HepG2 (cell line): ENCODE results near the gene RAB40C. TPM values are rescaled to one million over a fixed set of nuclear protein-coding genes. Genes with fewer than 3 reads are reported as not detected.

Experiments
- ATAC-seq: fragments of 200-7000 bp; cut with Tn5 transposase; 3 replicates; pipeline ENCODE4 v1.9.1; 2020; ENCODE audit warnings: mild to moderate bottlenecking, moderate library complexity
- BruUV-seq: library from RNA; stranded (reverse); fragments of 400-500 nt; replicated peaks from 2 replicates; lab custom pipeline; 2021; lab: Mats Ljungman, UMichigan
- CTCF ChIA-PET: fragments of 300-600 bp; formaldehyde crosslinking; extraction: SDS; loops from one replicate; lab custom pipeline; 2021; ENCODE audit warnings: low total read pairs, inconsistent platforms, low intra/inter-chr PET ratio; lab: Yijun Ruan, JAX
- POLR2A ChIA-PET: fragments of 350-600 bp; sonication (Branson Sonifier 250); formaldehyde crosslinking; loops from one replicate; lab custom pipeline; 2020; ENCODE audit warnings: antibody characterized with exemption, inconsistent platforms; lab: Yijun Ruan, JAX
- DNase-seq: peaks from one replicate; pipeline ENCODE4 v3.0.0-alpha.2; 2015; ENCODE audit warnings: low spot score
- FAIRE-seq: peaks from 3 replicates; lab custom pipeline; 2011; peaks lifted over from hg19 to GRCh38; lab: Jason Lieb, UNC
- H2AFZ ChIP-seq: one replicate; pipeline ENCODE4 v1.6.1; 2011; ENCODE audit warnings: low read length, inconsistent platforms
- H3K27ac ChIP-seq: fragments of 300-600 bp; 3 replicates; pipeline ENCODE4 v1.8.0; 2011; ENCODE audit warnings: mixed run types, mild to moderate bottlenecking, mixed read lengths, low read length, inconsistent platforms; ENCODE audit not compliant: insufficient read depth; ENCODE audit errors: extremely low read length
- H3K27me3 ChIP-seq, 2 experiments: fragments of 200-600 bp in 1 of 2; 2 replicates in 1 of 2; 3 replicates in 1 of 2; pipeline versions ENCODE4 v1.6.0 to v1.8.0; 2011; ENCODE audit warnings: low read length in 2 of 2, mild to moderate bottlenecking in 2 of 2, moderate library complexity in 2 of 2, inconsistent platforms in 1 of 2; ENCODE audit not compliant: insufficient read depth in 2 of 2, control insufficient read depth in 1 of 2
- H3K36me3 ChIP-seq, 2 experiments: fragments of 200-600 bp in 1 of 2; replicated peaks in 1 of 2; 2 replicates in 1 of 2; 3 replicates in 1 of 2; pipeline versions ENCODE4 v1.5.1 to v1.8.0; 2011; ENCODE audit warnings: low read length in 2 of 2, inconsistent platforms in 1 of 2; ENCODE audit not compliant: insufficient read depth in 2 of 2, control insufficient read depth in 1 of 2
- H3K4me1 ChIP-seq: 2 replicates; pipeline ENCODE4 v1.5.1; 2012; ENCODE audit warnings: low read length, inconsistent platforms; ENCODE audit not compliant: insufficient read depth
- H3K4me2 ChIP-seq: 2 replicates; pipeline ENCODE4 v1.6.0; 2011; ENCODE audit warnings: low read depth, low read length, inconsistent platforms
- H3K4me3 ChIP-seq, 3 experiments: fragments of 200-600 bp in 1 of 3; sonication (generic), shearing (Covaris generic) in 1 of 3; replicated peaks in 1 of 3; 2 replicates each; pipeline ENCODE4 v1.5.1; 2011 to 2016; ENCODE audit warnings: low read length in 3 of 3, inconsistent platforms in 2 of 3, low read depth in 2 of 3, mild to moderate bottlenecking in 2 of 3, control low read depth in 1 of 3, mixed read lengths in 1 of 3; ENCODE audit not compliant: insufficient read depth in 1 of 3
- H3K79me2 ChIP-seq: one replicate; pipeline ENCODE4 v1.6.1; 2011; ENCODE audit warnings: low read length, inconsistent platforms; ENCODE audit not compliant: insufficient read depth
- H3K9ac ChIP-seq: 2 replicates; pipeline ENCODE4 v1.6.0; 2011; ENCODE audit warnings: mild to moderate bottlenecking, low read depth, low read length, inconsistent platforms; ENCODE audit not compliant: insufficient read depth
- H3K9me3 ChIP-seq: 2 replicates; pipeline ENCODE4 v1.5.1; 2012; ENCODE audit warnings: mild to moderate bottlenecking, low read length
- H4K20me1 ChIP-seq: 2 replicates; pipeline ENCODE4 v1.6.0; 2011; ENCODE audit warnings: inconsistent platforms, mild to moderate bottlenecking, low read length, moderate library complexity; ENCODE audit not compliant: insufficient read depth
- ASH2L ChIP-seq: fragments of 300-600, 200-600 bp; sonication (generic); IDR thresholded peaks from 2 replicates; pipeline ENCODE4 v1.7.0; 2017; ENCODE audit warnings: low read depth, mild to moderate bottlenecking, moderate library complexity, mixed read lengths, low read length; ENCODE audit not compliant: insufficient read length
- CEBPB ChIP-seq: IDR thresholded peaks from 2 replicates; pipeline ENCODE4 v1.6.1; 2011; ENCODE audit warnings: low read depth, low read length, improper control_type of control experiment, borderline replicate concordance
- CHD4 ChIP-seq: fragments of 200-600 bp; sonication (generic); IDR thresholded peaks from 2 replicates; pipeline ENCODE4 v1.7.0; 2017; ENCODE audit warnings: mild to moderate bottlenecking, low read length, borderline replicate concordance
- CREB1 ChIP-seq, 2 experiments: fragments of 450-650 bp in 1 of 2; IDR thresholded peaks; 2 replicates each; pipeline ENCODE4 v1.6.1; 2016 to 2017; ENCODE audit warnings: control low read depth in 1 of 2, mild to moderate bottlenecking in 1 of 2, missing compliant biosample characterization in 1 of 2, missing genetic modification characterization in 1 of 2
- FOXA3 ChIP-seq: IDR thresholded peaks from 2 replicates; pipeline ENCODE4 v1.6.1; 2016; ENCODE audit warnings: missing genetic modification reagents, missing compliant biosample characterization
- FOXM1 ChIP-seq: sonication (generic); formaldehyde crosslinking; IDR thresholded peaks from 2 replicates; pipeline ENCODE4 v1.5.0; 2020; ENCODE audit warnings: missing genetic modification reagents
- MAFK ChIP-seq, 2 experiments: IDR thresholded peaks in 1 of 2; conservative IDR thresholded peaks in 1 of 2; 2 replicates each; pipeline ENCODE4 v1.6.1; 2011; ENCODE audit warnings: improper control_type of control experiment in 2 of 2, low read length in 2 of 2
- MAZ ChIP-seq, 2 experiments: sonication (generic) in 1 of 2; formaldehyde crosslinking in 1 of 2; IDR thresholded peaks; 2 replicates each; pipeline versions ENCODE4 v1.5.0 to v1.6.1; 2012 to 2020; ENCODE audit warnings: low read depth in 2 of 2, mild to moderate bottlenecking in 2 of 2, borderline replicate concordance in 1 of 2, improper control_type of control experiment in 1 of 2, low read length in 1 of 2, missing genetic modification reagents in 1 of 2, moderate library complexity in 1 of 2
- NBN ChIP-seq: fragments of 450-650 bp; conservative IDR thresholded peaks from 2 replicates; pipeline ENCODE4 v1.6.1; 2017
- NFYC ChIP-seq: IDR thresholded peaks from 2 replicates; pipeline ENCODE4 v1.6.1; 2016; ENCODE audit warnings: missing genetic modification reagents, missing compliant biosample characterization
- RARG ChIP-seq: sonication (generic); formaldehyde crosslinking; IDR thresholded peaks from 2 replicates; pipeline ENCODE4 v1.4.0; 2020; ENCODE audit warnings: low read depth, mild to moderate bottlenecking, missing genetic modification reagents
- RBM22 ChIP-seq: fragments of 200-400 bp; formaldehyde crosslinking; optimal IDR thresholded peaks from 2 replicates; pipeline ENCODE3; 2017; ENCODE audit warnings: mild to moderate bottlenecking, low read length, moderate library complexity
- SNRNP70 ChIP-seq: fragments of 200-400 bp; formaldehyde crosslinking; IDR thresholded peaks from 2 replicates; pipeline ENCODE4 v1.6.1; 2017; ENCODE audit warnings: mild to moderate bottlenecking, low read depth, low read length, moderate library complexity
- TOPORS ChIP-seq: sonication (generic); formaldehyde crosslinking; IDR thresholded peaks from 2 replicates; pipeline ENCODE4 v1.8.0; 2023; ENCODE audit warnings: mild to moderate bottlenecking, missing genetic modification reagents
- XBP1 ChIP-seq: sonication (generic); formaldehyde crosslinking; IDR thresholded peaks from 2 replicates; pipeline ENCODE4 v1.5.0; 2020; ENCODE audit warnings: missing genetic modification reagents
- ZBTB1 ChIP-seq: sonication (generic); formaldehyde crosslinking; IDR thresholded peaks from 2 replicates; pipeline ENCODE4 v1.4.0; 2020; ENCODE audit warnings: missing genetic modification reagents, borderline replicate concordance
- ZFP91 ChIP-seq: sonication (generic); formaldehyde crosslinking; IDR thresholded peaks from 2 replicates; pipeline ENCODE4 v1.9.0; 2022; ENCODE audit warnings: missing genetic modification reagents, mild to moderate bottlenecking, borderline replicate concordance
- ZNF350 ChIP-seq: sonication (generic); formaldehyde crosslinking; IDR thresholded peaks from 2 replicates; pipeline ENCODE4 v1.4.0; 2020; ENCODE audit warnings: mild to moderate bottlenecking, low read depth, missing genetic modification reagents, borderline replicate concordance
- WGBS: methylation state at CpG from one replicate; pipeline ENCODE4 v1.1.6; 2017; ENCODE audit warnings: low lambda C conversion rate; 5-methylcytosine and 5-hydroxymethylcytosine counted together
- in situ Hi-C: cut with HindIII; loops from 2 replicates; pipeline ENCODE4 v1.10.0; 2017; ENCODE audit warnings: low pct_unique_long_range_greater_than_20kb; ENCODE audit not compliant: extremely low pct_ligation_motif_present
- intact Hi-C: fragments of 100-400 bp; cut with micrococcal nuclease; formaldehyde crosslinking; loops from one replicate; pipeline ENCODE4 v1.10.0; 2022; ENCODE audit not compliant: unreplicated experiment
- polyA plus RNA-seq, 8 experiments: library from polyadenylated mRNA; depleted of rRNA in 3 of 8; stranded (reverse) in 7 of 8; unstranded in 1 of 8; fragments of >200 nt; fragmentation: Illumina TruSeq in 4 of 8; extraction: Trizol in 4 of 8; gene quantifications; 2 replicates each; pipeline versions ENCODE4 v1.2.1 to v1.2.3, GENCODE V29; 2011 to 2016; ENCODE audit warnings: low read depth in 4 of 8, missing spikeins in 1 of 8, mixed read lengths in 1 of 8; ENCODE audit not compliant: insufficient read depth in 1 of 8
- total RNA-seq, 5 experiments: library from RNA; depleted of rRNA; stranded (reverse); fragments of >200 nt; fragmentation: Illumina TruSeq; extraction: Trizol; gene quantifications; 2 replicates each; pipeline ENCODE4 v1.2.3, GENCODE V29; 2016; ENCODE audit warnings: low read depth in 1 of 5
- TF ChIP-seq, protein P1 (sequence below): IDR thresholded peaks from 2 replicates; pipeline ENCODE4 v1.6.1; 2016; ENCODE audit warnings: control low read depth

Gene RAB40C
- total and polyA plus RNA-seq, 2 of the 13 experiments (the other 11 are each of a cell fraction or from before 2014, with no cell fraction given) = 7.7 to 11.5 TPM

DNA sequence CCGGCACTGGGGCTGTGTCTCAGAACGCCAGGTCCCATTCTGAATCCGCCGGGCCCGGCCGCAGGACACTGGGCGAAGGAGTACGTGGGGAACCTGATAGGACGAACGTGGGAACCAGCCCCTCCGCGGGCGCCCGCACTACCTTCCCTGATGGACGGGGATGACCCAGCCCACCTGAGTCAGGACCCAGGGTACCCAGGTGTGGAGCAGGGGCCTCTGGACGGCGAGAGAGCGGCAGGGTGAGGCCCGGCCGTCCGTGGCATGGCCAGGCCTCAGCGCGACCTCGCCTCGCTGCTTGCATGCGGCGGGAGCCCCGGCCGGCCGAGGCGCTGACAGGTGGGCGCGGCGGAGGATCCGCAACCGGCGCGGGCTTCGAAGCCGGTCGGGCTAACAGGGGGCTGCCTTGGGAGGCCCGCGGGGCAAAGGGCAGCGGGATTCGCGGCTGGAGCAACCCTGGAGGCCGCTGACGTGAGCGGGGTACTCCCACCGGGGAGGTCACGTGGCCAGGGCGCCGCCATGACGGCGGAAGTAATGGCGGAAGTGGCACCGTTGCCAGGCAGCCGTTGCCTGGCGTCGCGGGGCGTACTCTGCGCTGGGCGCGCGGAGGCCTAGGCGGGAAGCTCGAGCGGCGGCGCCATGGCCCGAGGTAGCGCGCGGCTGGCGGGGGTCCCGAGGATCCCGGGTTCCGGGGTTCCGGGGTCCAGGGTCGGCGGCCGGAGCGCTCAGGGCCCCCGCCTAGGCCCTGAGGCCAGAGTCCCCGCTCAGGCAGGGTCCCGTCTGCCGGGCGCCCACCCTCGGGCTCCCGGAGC lies 59.1 kb downstream of the RAB40C start, which contains the start of gene WDR90:
Gene WDR90 (plus strand): TSS at position 585 of the 809 bp plus-strand sequence. CDS start 52 bp downstream, at position 637.
- Histone ChIP-seq H4K20me1 (peaks cover 4% of the 10 kb centered on the region; the same call in 1 of the 2 replicates), H3K27me3 (no peaks in the 10 kb centered on the region), H3K79me2 (peaks cover 18% of the 10 kb centered on the region), H3K9ac (peak within 1 kb of the TSS; percentile 91), H3K36me3 (no peaks in the 10 kb centered on the region), H3K4me2 (peak within 1 kb of the TSS; percentile 83), H2AFZ (no peak within 1 kb of the TSS), H3K4me1 (peaks cover 79% of the 10 kb centered on the region), H3K9me3 (no peaks in the 10 kb centered on the region), H3K4me3 (peak within 1 kb of the TSS; percentile 71 to 79 (median 71)), H3K27ac (peak within 1 kb of the TSS; percentile 93)
- POLR2A ChIA-PET = interaction anchor here (0.7 to 2.4 kb wide), 10 partner anchors 9 to 147 kb away, joined by 3 to 15 read pairs (median 6); partner anchors contain the start of genes ANTKMT, METTL26, RHBDL1 and RHOT2
- ATAC-seq (peak; percentile 73), FAIRE-seq (peak; percentile 69), DNase-seq (peak; percentile 91)
- CTCF ChIA-PET = no interaction called here
- in situ Hi-C loops = no loop called here
- intact Hi-C loops = loop anchor here (10.0 kb wide), 1 partner anchor 64 kb away; no protein-coding TSS in a partner anchor
- BruUV-seq = no TSS peak
- WGBS = no CpG with 5 or more reads among the region's 91 CpGs
- TF ChIP-seq NFYC (CRISPR knock-in tag) = peak; percentile 47
- TF ChIP-seq MAZ (IDR thresholded peaks at IDR 0.05; ENCODE audit: borderline replicate concordance, low read depth, low read length) = peak; percentile 76
- TF ChIP-seq MAZ (CRISPR knock-in tag; IDR thresholded peaks at IDR 0.05; ENCODE audit: low read depth) = peak; percentile 94
- TF ChIP-seq SNRNP70 = no peak
- TF ChIP-seq CREB1 (IDR thresholded peaks at IDR 0.05) = peak; percentile 88
- TF ChIP-seq CREB1 (CRISPR knock-in tag; IDR thresholded peaks at IDR 0.05) = no peak
- peak; percentile 96 for TF ChIP-seq ZFP91
- no peak for TF ChIP-seq CHD4
- TF ChIP-seq FOXA3 (CRISPR knock-in tag) = peak; percentile 59
- TF ChIP-seq MAFK (conservative IDR thresholded peaks at IDR 0.05 in 1 of 2, IDR thresholded peaks at IDR 0.05 in 1 of 2; ENCODE audit: low read length in 2 of 2) = no peak
- peak; percentile 41; the same call in 1 of the 2 replicates for TF ChIP-seq CEBPB
- TF ChIP-seq XBP1 = 0 out of 2 replicates have a peak, but pooled peaks have one; percentile 19
- TF ChIP-seq ASH2L = peak; percentile 48
- TF ChIP-seq ZNF350 (CRISPR knock-in tag) = no peak; the same call in 1 of the 2 replicates
- no peak for TF ChIP-seq ZBTB1
- TF ChIP-seq, protein P1, sequence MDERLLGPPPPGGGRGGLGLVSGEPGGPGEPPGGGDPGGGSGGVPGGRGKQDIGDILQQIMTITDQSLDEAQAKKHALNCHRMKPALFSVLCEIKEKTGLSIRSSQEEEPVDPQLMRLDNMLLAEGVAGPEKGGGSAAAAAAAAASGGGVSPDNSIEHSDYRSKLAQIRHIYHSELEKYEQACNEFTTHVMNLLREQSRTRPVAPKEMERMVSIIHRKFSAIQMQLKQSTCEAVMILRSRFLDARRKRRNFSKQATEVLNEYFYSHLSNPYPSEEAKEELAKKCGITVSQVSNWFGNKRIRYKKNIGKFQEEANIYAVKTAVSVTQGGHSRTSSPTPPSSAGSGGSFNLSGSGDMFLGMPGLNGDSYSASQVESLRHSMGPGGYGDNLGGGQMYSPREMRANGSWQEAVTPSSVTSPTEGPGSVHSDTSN (CRISPR knock-in tag) = no peak
- TF ChIP-seq RARG (CRISPR knock-in tag) = no peak
- no peak; the same call in 1 of the 2 replicates for TF ChIP-seq FOXM1 (CRISPR knock-in tag)
- TF ChIP-seq TOPORS (CRISPR knock-in tag) = peak; percentile 93
- no peak for TF ChIP-seq NBN
- peak; percentile 93 for TF ChIP-seq RBM22
